Stimulated activated CD4-positive, alpha-beta T cell treated with anti-CD3 and anti-CD28 coated beads, Interleukin-12 subunit alpha, Interleukin-12 subunit beta, amount 100 ng/mL, for 48 hours (primary cell): Measurements from ENCODE around the gene CMKLR1.

Source experiments
- DNase-seq, 3 donors: peaks; one replicate each; pipeline ENCODE4 v3.0.0-alpha.2; 2020; ENCODE audit warnings: low read depth in 2 of 3, low spot score in 1 of 3

The CMKLR1 gene

GRCh38 chr12:108302016-108302402, 37.1 kb downstream of the CMKLR1 start:
- no peak for DNase-seq

GRCh38 chr12:108301346-108301745, 37.8 kb downstream of the CMKLR1 start:
- no peak for DNase-seq

GRCh38 chr12:108299980-108300696, 39.0 kb downstream of the CMKLR1 start:
- no peak for DNase-seq

GRCh38 chr12:108299516-108299915, 39.6 kb downstream of the CMKLR1 start:
- DNase-seq, result no peak

- DNase-seq, result no peak
These were observed 40.3 kb downstream of the CMKLR1 start for GRCh38 chr12:108298761-108299275.

GRCh38 chr12:108297895-108298760, 41.0 kb downstream of the CMKLR1 start:
- DNase-seq, result no peak

- no peak for DNase-seq
These were observed 41.7 kb downstream of the CMKLR1 start for GRCh38 chr12:108297424-108297823.

GRCh38 chr12:108296945-108297344, 42.2 kb downstream of the CMKLR1 start:
- no peak for DNase-seq

GRCh38 chr12:108295641-108296040, 43.5 kb downstream of the CMKLR1 start:
- no peak for DNase-seq

- no peak for DNase-seq
These were observed 49.6 kb downstream of the CMKLR1 start for GRCh38 chr12:108289350-108290161.

- no peak for DNase-seq
These were observed 51.9 kb downstream of the CMKLR1 start for GRCh38 chr12:108287227-108287626.

- no peak for DNase-seq
These were observed 54.1 kb downstream of the CMKLR1 start for GRCh38 chr12:108285016-108285415.

GRCh38 chr12:108284163-108284562, 54.9 kb downstream of the CMKLR1 start:
- DNase-seq, result no peak

GRCh38 chr12:108282676-108283075, 56.4 kb downstream of the CMKLR1 start:
- DNase-seq, result no peak

GRCh38 chr12:108282160-108282559, 57.0 kb downstream of the CMKLR1 start:
- DNase-seq, result no peak

GRCh38 chr12:108277613-108278012, 61.5 kb downstream of the CMKLR1 start:
- DNase-seq, result no peak

- no peak for DNase-seq
These were observed 65.9 kb downstream of the CMKLR1 start for GRCh38 chr12:108273217-108273616.

GRCh38 chr12:108271951-108272872, 66.9 kb downstream of the CMKLR1 start:
- no peak for DNase-seq

GRCh38 chr12:108270849-108271143, 68.3 kb downstream of the CMKLR1 start:
- DNase-seq, result no peak

GRCh38 chr12:108270035-108270848, 68.9 kb downstream of the CMKLR1 start:
- DNase-seq, result no peak
